Mesangial cell (primary cell): ENCODE measurements around the gene PRR5L. TPM values are rescaled to one million over a fixed set of nuclear protein-coding genes. Genes with fewer than 3 reads are reported as not detected.

Source experiments
- total RNA-seq: library from RNA; depleted of rRNA; stranded (reverse); fragments of >200 nt; gene quantifications from 2 replicates; pipeline ENCODE4 v1.2.3, GENCODE V29; 2015

PRR5L gene
- total RNA-seq = 20.7 and 43.2 TPM in 2 replicates

GRCh38 chr11:36295926-36296325 lies at the start of gene PRR5L:
Gene PRR5L (plus strand): TSS chr11:36296288. CDS start chr11:36401122, 104,834 bp downstream.

DNA sequence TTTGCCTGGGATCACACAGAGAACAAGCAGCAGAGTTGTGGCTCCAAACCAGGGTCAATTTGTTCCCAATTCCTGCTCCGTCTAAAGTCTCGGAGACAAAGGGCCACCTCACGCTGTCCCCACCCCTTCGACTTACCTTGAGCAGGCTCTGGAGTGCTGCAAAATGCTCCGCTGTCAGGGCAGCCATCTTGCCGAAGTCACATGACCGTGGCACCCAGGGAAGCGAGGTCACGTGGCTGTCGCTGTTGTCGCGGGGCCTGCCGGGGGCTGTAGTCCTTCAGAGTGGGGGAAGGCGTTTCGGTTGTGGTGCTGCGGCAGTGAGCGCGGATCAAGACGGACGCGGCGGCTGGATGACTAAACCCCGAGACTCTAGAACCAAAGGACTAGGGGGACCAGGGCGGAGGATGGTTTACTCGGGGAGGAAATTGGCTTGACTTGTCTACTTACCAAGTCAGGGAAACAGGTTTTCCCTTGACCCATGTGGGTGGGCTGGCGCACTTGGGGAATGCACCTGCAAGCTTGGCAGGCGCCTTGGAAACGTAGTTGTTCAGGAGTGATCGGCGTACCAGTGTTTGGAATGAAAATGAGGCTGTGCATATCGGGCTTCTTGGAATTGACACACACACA lies 6.7 kb upstream of the PRR5L start, which contains the start of gene COMMD9:
TSS of gene COMMD9 (minus strand) at position 199 of the 627 bp plus-strand sequence. CDS start at position 187, 12 bp downstream.

DNA sequence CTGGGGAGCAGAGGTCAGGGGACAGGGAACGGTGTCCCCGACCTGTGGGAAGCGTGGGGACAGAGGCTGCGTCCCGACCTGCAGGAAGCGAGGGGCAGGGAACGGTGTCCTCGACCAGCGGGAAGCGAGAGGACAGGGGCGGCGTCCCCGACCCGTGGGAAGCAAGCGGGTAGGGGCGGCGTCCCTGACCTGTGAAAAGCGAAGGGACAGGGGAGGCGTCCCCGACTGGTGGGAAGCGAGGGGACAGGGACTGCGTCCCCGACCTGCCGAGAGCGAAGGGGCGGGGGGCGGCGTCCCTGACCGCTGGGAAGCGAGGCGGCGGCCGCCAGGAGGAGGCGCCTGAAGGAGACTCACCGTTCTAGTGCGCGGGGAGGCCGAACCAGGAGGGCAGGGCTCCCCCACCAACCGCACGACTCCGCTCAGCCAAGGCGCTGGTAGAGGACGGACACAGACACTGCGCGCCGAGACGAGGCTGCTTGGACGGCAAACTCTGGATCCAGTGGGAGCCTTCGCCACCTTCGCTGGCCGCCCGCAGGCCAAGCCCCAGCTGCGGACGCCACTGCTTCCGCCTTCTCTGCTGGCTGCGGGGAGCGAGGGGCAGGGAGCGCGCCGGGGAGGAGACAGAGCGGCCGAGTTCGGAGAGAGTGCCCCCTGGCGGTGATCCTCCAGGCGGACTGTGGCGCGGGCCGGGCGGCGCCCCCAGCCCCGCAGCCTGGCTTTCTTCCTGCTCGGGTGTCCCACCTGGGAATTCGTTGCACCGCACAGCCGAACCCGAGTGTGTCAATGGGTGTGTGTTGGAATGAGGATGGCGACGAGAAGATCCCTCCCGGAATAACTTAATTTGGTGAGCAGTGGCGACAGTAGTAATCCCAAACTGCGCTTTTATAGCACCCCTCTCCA lies 213.9 kb downstream of the PRR5L start, which contains the start of gene TRAF6:
TSS of gene TRAF6 (minus strand) at position 579 of the 900 bp plus-strand sequence. CDS start 8,757 bp downstream, outside the sequence.

Other genes with a start within 250 kb of the PRR5L start
- 61.9 and 66.6 TPM in 2 replicates for gene COMMD9, start 6.9 kb upstream of the PRR5L start, total RNA-seq
- 5.2 and 8.4 TPM in 2 replicates for gene TRAF6, start 214.0 kb downstream of the PRR5L start, total RNA-seq